Measurements from ENCODE around the gene RAB4B.

GRCh38 chr19:40747536-40747935 lies 30.5 kb upstream of the RAB4B start:
- TF ChIP-seq, protein P1, sequence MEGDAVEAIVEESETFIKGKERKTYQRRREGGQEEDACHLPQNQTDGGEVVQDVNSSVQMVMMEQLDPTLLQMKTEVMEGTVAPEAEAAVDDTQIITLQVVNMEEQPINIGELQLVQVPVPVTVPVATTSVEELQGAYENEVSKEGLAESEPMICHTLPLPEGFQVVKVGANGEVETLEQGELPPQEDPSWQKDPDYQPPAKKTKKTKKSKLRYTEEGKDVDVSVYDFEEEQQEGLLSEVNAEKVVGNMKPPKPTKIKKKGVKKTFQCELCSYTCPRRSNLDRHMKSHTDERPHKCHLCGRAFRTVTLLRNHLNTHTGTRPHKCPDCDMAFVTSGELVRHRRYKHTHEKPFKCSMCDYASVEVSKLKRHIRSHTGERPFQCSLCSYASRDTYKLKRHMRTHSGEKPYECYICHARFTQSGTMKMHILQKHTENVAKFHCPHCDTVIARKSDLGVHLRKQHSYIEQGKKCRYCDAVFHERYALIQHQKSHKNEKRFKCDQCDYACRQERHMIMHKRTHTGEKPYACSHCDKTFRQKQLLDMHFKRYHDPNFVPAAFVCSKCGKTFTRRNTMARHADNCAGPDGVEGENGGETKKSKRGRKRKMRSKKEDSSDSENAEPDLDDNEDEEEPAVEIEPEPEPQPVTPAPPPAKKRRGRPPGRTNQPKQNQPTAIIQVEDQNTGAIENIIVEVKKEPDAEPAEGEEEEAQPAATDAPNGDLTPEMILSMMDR (IDR thresholded peaks at IDR 0.05) = no peak
- no peak for TF ChIP-seq POLR2AphosphoS5 (IDR thresholded peaks at IDR 0.05)
